Natural killer cell (primary cell): ENCODE measurements around the gene WDR18. TPM values are rescaled to one million over a fixed set of nuclear protein-coding genes. Genes with fewer than 3 reads are reported as not detected.

ENCODE experiments used
- ATAC-seq, 3 donors: fragments of 150-1000 bp in 2 of 3; fragments of 200-7000 bp in 1 of 3; cut with Tn5 transposase; 1 replicate in 1 of 3; 2 replicates in 2 of 3; pipeline ENCODE4 v1.10.0; 2021; ENCODE audit warnings: mild to moderate bottlenecking in 2 of 3, moderate library complexity in 2 of 3
- DNase-seq, 2 donors: peaks; one replicate each; pipeline versions ENCODE4 v3.0.0 to v3.0.0-alpha.2; 2013 to 2021; ENCODE audit warnings: mixed read lengths in 1 of 2
- H3K27ac ChIP-seq: one replicate; pipeline ENCODE4 v1.5.1; 2013; ENCODE audit warnings: mild to moderate bottlenecking, low read length
- H3K27me3 ChIP-seq: one replicate; pipeline ENCODE4 v1.6.1; 2013; ENCODE audit warnings: low read length; ENCODE audit not compliant: control insufficient read depth, insufficient read depth
- H3K36me3 ChIP-seq: one replicate; pipeline ENCODE4 v1.6.1; 2013; ENCODE audit warnings: low read length; ENCODE audit not compliant: control insufficient read depth, insufficient read depth
- H3K4me1 ChIP-seq: one replicate; pipeline ENCODE4 v1.6.1; 2013; ENCODE audit warnings: low read length; ENCODE audit not compliant: control insufficient read depth, insufficient read depth
- H3K4me3 ChIP-seq: one replicate; pipeline ENCODE4 v1.5.1; 2013; ENCODE audit warnings: low read length
- H3K9me3 ChIP-seq: one replicate; pipeline ENCODE4 v1.6.1; 2013; ENCODE audit warnings: low read length; ENCODE audit not compliant: control insufficient read depth, insufficient read depth
- H3K27ac Mint-ChIP-seq, 2 donors: one replicate each; pipeline ENCODE4 v1.8.0; 2022; ENCODE audit warnings: mild to moderate bottlenecking in 2 of 2, mixed read lengths in 2 of 2, moderate library complexity in 1 of 2
- H3K27me3 Mint-ChIP-seq, 2 donors: one replicate each; pipeline ENCODE4 v1.8.0; 2022; ENCODE audit warnings: low read depth in 2 of 2, mixed read lengths in 2 of 2
- H3K36me3 Mint-ChIP-seq: one replicate; pipeline ENCODE4 v1.8.0; 2022; ENCODE audit warnings: mixed read lengths
- H3K4me1 Mint-ChIP-seq, 2 donors: one replicate each; pipeline ENCODE4 v1.8.0; 2022; ENCODE audit warnings: mixed read lengths in 2 of 2
- H3K4me3 Mint-ChIP-seq: one replicate; pipeline ENCODE4 v1.8.0; 2022; ENCODE audit warnings: mild to moderate bottlenecking, moderate library complexity, mixed read lengths
- H3K9me3 Mint-ChIP-seq, 2 donors: one replicate each; pipeline ENCODE4 v1.8.0; 2022; ENCODE audit warnings: mixed read lengths in 2 of 2
- WGBS: methylation state at CpG from one replicate; pipeline ENCODE4 v1.1.7; 2013; ENCODE audit warnings: missing lambda C conversion rate; ENCODE audit not compliant: insufficient coverage; 5-methylcytosine and 5-hydroxymethylcytosine counted together
- intact Hi-C: fragments of 100-400 bp; cut with micrococcal nuclease; formaldehyde crosslinking; loops from one replicate; pipeline ENCODE4 v1.14.2; 2022
- total RNA-seq, 4 donors: library from RNA; stranded (reverse); fragments of 120-200 nt in 1 of 4; gene quantifications; one replicate each; pipeline versions ENCODE4 v1.2.3 to v1.2.4, GENCODE V29; 2013 to 2022
- TF ChIP-seq, protein P1 (sequence below): fragments of 200-600 bp; IDR thresholded peaks from one replicate; pipeline ENCODE4 v1.8.0; 2022; ENCODE audit warnings: antibody characterized with exemption

The WDR18 gene
- total RNA-seq, 3 donors from 2014 or later (not counting 1 experiment from before 2014, with no cell fraction given), result 17.5 to 25.4 (median 22.7) TPM

DNA sequence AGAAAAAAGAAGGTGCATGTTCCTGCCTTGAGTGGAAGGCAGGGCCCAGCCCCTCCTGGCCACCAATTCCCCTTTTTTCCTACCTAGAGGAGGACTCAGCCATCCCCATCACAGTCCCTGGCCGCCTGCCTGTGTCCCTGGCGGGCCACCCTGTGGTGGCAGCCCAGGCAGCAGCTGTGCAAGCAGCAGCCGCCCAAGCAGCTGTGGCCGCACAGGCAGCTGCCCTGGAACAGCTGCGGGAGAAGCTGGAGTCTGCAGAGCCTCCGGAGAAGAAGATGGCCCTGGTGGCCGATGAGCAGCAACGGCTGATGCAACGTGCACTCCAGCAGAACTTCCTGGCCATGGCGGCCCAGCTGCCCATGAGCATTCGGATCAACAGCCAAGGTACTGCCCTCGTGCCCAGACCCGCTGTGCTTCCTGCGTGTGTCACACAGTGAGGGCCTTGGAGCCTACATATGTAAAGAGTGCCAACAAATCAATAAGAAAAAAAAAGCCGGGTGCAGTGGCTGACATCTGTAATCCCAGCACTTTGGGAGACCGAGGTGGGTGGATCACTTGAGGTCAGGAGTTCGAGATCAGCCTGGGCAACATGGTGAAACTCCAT, 17.6 kb upstream of the WDR18 start:
- Histone ChIP-seq H3K4me3 (no peak overlapping the region), H3K4me1 (no peaks in the 10 kb centered on the region), H3K27ac (no peak overlapping the region), H3K9me3 (peaks cover 8% of the 10 kb centered on the region), H3K36me3 (peaks cover 24% of the 10 kb centered on the region), H3K27me3 (no peaks in the 10 kb centered on the region)
- ATAC-seq (no peak), DNase-seq (no peak)
- TF ChIP-seq, protein P1, sequence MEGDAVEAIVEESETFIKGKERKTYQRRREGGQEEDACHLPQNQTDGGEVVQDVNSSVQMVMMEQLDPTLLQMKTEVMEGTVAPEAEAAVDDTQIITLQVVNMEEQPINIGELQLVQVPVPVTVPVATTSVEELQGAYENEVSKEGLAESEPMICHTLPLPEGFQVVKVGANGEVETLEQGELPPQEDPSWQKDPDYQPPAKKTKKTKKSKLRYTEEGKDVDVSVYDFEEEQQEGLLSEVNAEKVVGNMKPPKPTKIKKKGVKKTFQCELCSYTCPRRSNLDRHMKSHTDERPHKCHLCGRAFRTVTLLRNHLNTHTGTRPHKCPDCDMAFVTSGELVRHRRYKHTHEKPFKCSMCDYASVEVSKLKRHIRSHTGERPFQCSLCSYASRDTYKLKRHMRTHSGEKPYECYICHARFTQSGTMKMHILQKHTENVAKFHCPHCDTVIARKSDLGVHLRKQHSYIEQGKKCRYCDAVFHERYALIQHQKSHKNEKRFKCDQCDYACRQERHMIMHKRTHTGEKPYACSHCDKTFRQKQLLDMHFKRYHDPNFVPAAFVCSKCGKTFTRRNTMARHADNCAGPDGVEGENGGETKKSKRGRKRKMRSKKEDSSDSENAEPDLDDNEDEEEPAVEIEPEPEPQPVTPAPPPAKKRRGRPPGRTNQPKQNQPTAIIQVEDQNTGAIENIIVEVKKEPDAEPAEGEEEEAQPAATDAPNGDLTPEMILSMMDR, result no peak
- H3K27me3 Mint-ChIP-seq, result no peaks in the 10 kb centered on the region
- intact Hi-C loops, result no loop called here
- H3K4me1 Mint-ChIP-seq, result no peaks in the 10 kb centered on the region
- no peak overlapping the region for H3K4me3 Mint-ChIP-seq
- no peaks in the 10 kb centered on the region for H3K36me3 Mint-ChIP-seq
- no peaks in the 10 kb centered on the region for H3K9me3 Mint-ChIP-seq
- 95% methylated on average over 17 of the region's 17 CpGs for WGBS
- no peak overlapping the region for H3K27ac Mint-ChIP-seq

- Histone ChIP-seq H3K4me3 (no peak overlapping the region), H3K4me1 (no peaks in the 10 kb centered on the region), H3K27ac (no peak overlapping the region), H3K27me3 (no peaks in the 10 kb centered on the region), H3K9me3 (peaks cover 8% of the 10 kb centered on the region), H3K36me3 (peaks cover 22% of the 10 kb centered on the region)
- 97% methylated on average over 14 of the region's 14 CpGs for WGBS
- no peaks in the 10 kb centered on the region for H3K36me3 Mint-ChIP-seq
- H3K27me3 Mint-ChIP-seq, result no peaks in the 10 kb centered on the region
- H3K9me3 Mint-ChIP-seq, result no peaks in the 10 kb centered on the region
- peak overlapping the region in 1 of 2 donors; percentile 70 for H3K27ac Mint-ChIP-seq
- TF ChIP-seq, protein P1, result peak; percentile 65
- DNase-seq (peak in 1 of 2 donors; percentile 40), ATAC-seq (peak in 1 of 3 donors; percentile 30)
- intact Hi-C loops, result no loop called here
- H3K4me1 Mint-ChIP-seq, result no peaks in the 10 kb centered on the region
- H3K4me3 Mint-ChIP-seq, result peak overlapping the region; percentile 61
Observed at GRCh38 chr19:970695-971094, 13.4 kb upstream of the WDR18 start.

DNA sequence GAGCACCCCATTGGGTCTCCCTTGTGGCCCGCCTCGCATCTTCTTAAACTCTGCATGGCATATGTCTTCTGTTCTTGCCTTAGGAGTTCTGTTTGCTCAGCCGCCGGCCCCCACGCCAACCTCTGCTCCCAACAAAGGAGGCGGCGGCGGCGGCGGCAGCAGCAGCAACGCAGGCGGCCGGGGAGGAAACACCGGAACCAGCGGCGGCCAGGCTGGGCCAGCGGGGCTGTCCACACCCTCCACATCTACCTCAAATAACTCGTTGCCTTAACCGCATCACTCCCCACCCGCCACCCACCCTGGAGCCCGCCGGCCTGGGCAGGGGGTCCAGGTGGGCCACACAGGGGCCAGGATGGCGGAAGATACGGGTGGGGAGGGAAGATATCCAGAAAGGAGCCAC, 12.3 kb upstream of the WDR18 start:
- TF ChIP-seq, protein P1, result no peak
- Histone ChIP-seq H3K27ac (no peak overlapping the region), H3K27me3 (no peaks in the 10 kb centered on the region), H3K4me1 (no peaks in the 10 kb centered on the region), H3K9me3 (peaks cover 8% of the 10 kb centered on the region), H3K36me3 (peaks cover 17% of the 10 kb centered on the region), H3K4me3 (no peak overlapping the region)
- DNase-seq (no peak), ATAC-seq (no peak)
- no peaks in the 10 kb centered on the region for H3K36me3 Mint-ChIP-seq
- no peak overlapping the region for H3K4me3 Mint-ChIP-seq
- H3K9me3 Mint-ChIP-seq, result no peaks in the 10 kb centered on the region
- no peak overlapping the region for H3K27ac Mint-ChIP-seq
- no peaks in the 10 kb centered on the region for H3K4me1 Mint-ChIP-seq
- intact Hi-C loops, result no loop called here
- no peaks in the 10 kb centered on the region for H3K27me3 Mint-ChIP-seq
- WGBS, result 94% methylated on average over 16 of the region's 24 CpGs

- 97% methylated on average over 4 of the region's 6 CpGs for WGBS
- TF ChIP-seq, protein P1, result no peak
- intact Hi-C loops, result no loop called here
Observed at GRCh38 chr19:972281-972680, 11.9 kb upstream of the WDR18 start.

More at GRCh38 chr19:972281-972680, 11.9 kb upstream of the WDR18 start:
- no peaks in the 10 kb centered on the region for H3K27me3 Mint-ChIP-seq
- Histone ChIP-seq H3K27ac (no peak overlapping the region), H3K4me1 (no peaks in the 10 kb centered on the region), H3K9me3 (peaks cover 8% of the 10 kb centered on the region), H3K4me3 (no peak overlapping the region), H3K36me3 (peaks cover 15% of the 10 kb centered on the region), H3K27me3 (no peaks in the 10 kb centered on the region)
- H3K4me1 Mint-ChIP-seq, result no peaks in the 10 kb centered on the region
- H3K27ac Mint-ChIP-seq, result no peak overlapping the region
- H3K36me3 Mint-ChIP-seq, result no peaks in the 10 kb centered on the region
- DNase-seq (no peak), ATAC-seq (no peak)
- no peak overlapping the region for H3K4me3 Mint-ChIP-seq
- H3K9me3 Mint-ChIP-seq, result no peaks in the 10 kb centered on the region
